Stimulated activated CD4-positive, alpha-beta T cell treated with anti-CD3 and anti-CD28 coated beads, Interleukin-12 subunit alpha, Interleukin-12 subunit beta, amount 100 ng/mL, for 4 hours (primary cell): ENCODE results near the gene CHGA.

Experiments used
- DNase-seq: peaks from one replicate; pipeline ENCODE4 v3.0.0-alpha.2; 2020

Gene CHGA

GRCh38 chr14:92905667-92906066 is 17.3 kb upstream of the CHGA start:
- DNase-seq: no peak

- no peak for DNase-seq
Measured at GRCh38 chr14:92906420-92906819, 16.5 kb upstream of the CHGA start.

GRCh38 chr14:92906823-92907222 is 16.1 kb upstream of the CHGA start:
- DNase-seq: no peak

GRCh38 chr14:92907316-92907911 is 15.5 kb upstream of the CHGA start:
- no peak for DNase-seq

- peak; percentile 38 for DNase-seq
Measured at GRCh38 chr14:92914087-92914656, 8.8 kb upstream of the CHGA start.

- no peak for DNase-seq
Measured at GRCh38 chr14:92916201-92916600, 6.7 kb upstream of the CHGA start.

GRCh38 chr14:92917041-92917940 is 5.7 kb upstream of the CHGA start:
- no peak for DNase-seq

GRCh38 chr14:92917956-92918355 is 5.0 kb upstream of the CHGA start:
- DNase-seq: no peak

- no peak for DNase-seq
Measured at GRCh38 chr14:92920001-92920400, 2.9 kb upstream of the CHGA start.

- DNase-seq: no peak
Measured at GRCh38 chr14:92922155-92922735, 705 bp upstream of the CHGA start.

- no peak for DNase-seq
Measured at GRCh38 chr14:92923744-92924103, 774 bp downstream of the CHGA start.

- no peak for DNase-seq
Measured at GRCh38 chr14:92924247-92924646, 1.3 kb downstream of the CHGA start.

GRCh38 chr14:92925446-92925845 is 2.5 kb downstream of the CHGA start:
- no peak for DNase-seq

- no peak for DNase-seq
Measured at GRCh38 chr14:92926180-92926845, 3.4 kb downstream of the CHGA start.

GRCh38 chr14:92926931-92927330 is 4.0 kb downstream of the CHGA start:
- DNase-seq: no peak

GRCh38 chr14:92927349-92928257 is 4.7 kb downstream of the CHGA start:
- DNase-seq: no peak

- DNase-seq: no peak
Measured at GRCh38 chr14:92928258-92928629, 5.3 kb downstream of the CHGA start.

GRCh38 chr14:92928961-92929688 is 6.2 kb downstream of the CHGA start:
- DNase-seq: no peak

- no peak for DNase-seq
Measured at GRCh38 chr14:92929689-92930608, 7.0 kb downstream of the CHGA start.
